ENCODE measurements around the gene ADARB1. TPM values are rescaled to one million over a fixed set of nuclear protein-coding genes. Genes with fewer than 3 reads are reported as not detected.

The ADARB1 gene
- total RNA-seq, 1 experiment from 2014 or later = 5.0 TPM

DNA sequence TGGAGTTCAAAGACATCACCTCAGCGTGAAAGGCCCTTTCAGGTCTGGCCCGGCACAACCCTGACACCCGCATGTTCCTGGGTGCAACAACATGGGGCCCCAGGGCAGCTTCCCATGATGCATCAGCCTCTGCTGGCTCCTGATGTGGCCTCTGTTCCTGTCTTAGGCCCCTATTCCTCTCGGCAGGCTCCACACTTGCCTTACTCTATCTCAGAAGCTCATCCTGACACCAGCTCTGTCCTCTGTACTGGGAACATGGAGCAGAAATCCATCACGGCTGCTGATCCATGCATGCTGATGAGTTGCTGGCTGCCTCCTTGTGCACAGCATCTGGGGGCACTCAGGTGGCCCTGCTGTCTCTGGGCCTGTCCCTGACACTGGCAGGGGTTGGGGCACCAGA lies 74.6 kb downstream of the ADARB1 start:
- no peak for DNase-seq (ENCODE audit: low read depth)

DNA sequence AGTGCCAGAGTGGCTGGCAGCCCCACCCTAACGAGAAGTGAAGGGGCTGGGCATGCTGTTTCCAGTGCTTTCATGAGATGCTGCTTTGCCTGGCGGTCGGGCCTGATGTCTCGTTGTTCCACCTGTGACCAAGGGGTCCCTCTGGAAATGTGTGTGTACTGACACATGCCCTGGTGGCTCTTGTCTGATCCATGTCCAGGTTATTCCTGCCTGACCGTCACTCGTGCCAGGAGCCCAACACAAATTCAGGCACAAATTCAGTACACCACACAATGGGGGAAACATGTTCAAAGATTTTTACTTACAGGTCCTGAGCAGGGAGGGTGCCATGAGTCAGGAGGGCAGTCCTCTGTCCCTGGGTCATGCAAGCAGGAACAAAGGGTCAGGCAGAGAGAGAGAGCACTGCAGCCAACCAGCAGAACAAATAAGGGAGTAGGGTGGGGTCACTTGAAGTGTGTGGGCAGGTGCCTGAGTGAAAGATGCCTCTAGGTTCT lies 76.3 kb downstream of the ADARB1 start:
- no peak for DNase-seq (ENCODE audit: low read depth)

- no peak for DNase-seq (ENCODE audit: low read depth)
These were observed 77.2 kb downstream of the ADARB1 start for GRCh38 chr21:45151445-45152160.

- DNase-seq (ENCODE audit: low read depth) = no peak
These were observed 77.9 kb downstream of the ADARB1 start for GRCh38 chr21:45152265-45152746.

DNA sequence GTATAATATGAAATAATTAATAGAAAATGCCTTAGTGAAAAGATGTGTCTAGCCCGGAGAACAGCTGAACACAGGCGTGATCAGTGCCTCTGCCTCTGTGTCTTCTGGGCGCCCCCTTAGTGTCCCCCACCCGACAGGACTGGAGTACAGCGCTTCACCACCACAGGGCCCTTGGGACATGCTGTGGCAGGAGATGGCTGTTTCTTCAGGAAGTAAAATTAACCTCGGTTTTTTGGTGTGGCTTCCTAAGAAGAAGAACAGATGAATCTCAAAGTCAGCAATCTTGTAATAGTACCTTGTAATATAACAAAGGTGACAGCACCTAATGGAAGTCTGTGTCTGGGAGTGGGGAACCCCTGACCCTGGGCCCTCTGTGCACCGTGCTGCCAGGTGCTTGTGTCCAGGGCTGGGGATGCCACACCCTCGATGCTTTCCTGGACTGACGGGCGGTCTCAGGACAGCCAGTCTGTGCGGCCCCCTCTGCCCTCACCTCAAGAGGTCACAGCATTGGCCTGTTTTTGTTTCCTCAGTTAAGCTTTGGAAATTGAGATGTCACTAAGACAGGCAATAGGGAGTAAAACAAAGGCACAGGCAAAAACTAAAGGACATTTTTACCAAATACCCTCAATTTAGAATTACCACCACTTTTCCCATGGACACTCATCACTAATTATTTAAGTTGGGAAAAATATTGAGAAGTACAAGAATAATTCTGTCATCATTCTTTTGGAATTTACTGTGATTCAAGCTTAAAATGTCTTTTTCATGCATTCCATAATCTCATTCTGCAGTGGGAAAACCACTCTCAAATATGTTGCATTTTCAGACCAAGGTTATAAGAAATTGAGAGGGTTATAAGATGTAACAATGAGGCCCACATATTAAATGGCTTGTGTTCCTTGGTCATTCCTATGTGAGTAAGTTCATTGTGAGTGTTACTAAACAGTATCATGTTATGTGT lies 79.3 kb downstream of the ADARB1 start:
- no peak for DNase-seq (ENCODE audit: low read depth)

DNA sequence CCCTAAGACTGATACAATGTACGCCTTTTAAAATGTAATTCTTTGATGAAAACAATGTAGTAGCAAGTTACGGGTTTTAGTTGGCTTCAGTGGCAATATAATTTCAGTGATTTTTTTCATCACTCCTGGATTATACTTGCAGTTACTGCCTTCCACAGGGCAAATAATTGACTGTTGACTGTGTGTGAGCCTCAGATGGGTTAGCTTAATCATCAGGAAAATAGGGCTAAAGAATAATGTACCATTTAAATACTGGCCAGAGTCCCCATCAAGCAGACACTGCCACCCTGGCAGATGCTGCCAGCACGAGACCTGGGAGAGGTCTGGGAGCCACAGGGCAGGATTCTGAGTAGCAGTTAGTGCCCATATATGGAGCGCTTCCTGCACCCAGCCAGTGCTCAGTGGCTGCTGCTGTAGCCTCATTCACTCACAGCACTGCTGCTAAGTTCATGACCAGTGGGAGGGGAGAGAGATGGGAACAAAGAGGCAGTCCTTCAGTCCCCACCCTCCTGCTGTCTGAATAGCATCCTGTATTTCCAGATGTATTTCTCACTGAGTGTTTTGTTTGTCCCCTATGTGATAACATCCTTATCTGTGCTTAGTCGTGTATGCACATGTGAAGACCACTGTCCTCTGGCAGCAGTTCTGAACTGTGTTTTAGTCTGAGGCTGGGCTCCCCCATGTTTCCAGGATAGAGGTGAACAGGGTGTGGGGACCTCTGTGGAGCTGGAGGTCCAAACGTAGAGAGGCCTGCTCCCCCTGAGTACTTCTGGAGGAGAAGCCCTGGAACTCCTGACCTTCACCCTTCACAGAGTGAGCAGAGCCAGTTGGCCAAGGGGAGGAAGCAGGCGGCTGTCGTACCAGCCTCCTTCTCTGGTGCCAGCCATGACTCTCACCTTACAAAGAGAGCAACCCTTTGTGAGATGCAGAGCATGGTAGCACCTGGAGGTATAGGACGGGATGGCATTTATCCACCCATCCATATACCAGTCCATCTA lies 80.4 kb downstream of the ADARB1 start:
- DNase-seq (ENCODE audit: low read depth) = peak; percentile 57

GRCh38 chr21:45155910-45156309 lies 81.5 kb downstream of the ADARB1 start:
- no peak for DNase-seq (ENCODE audit: low read depth)

GRCh38 chr21:45156459-45156858 lies 82.1 kb downstream of the ADARB1 start:
- DNase-seq (ENCODE audit: low read depth) = no peak

DNA sequence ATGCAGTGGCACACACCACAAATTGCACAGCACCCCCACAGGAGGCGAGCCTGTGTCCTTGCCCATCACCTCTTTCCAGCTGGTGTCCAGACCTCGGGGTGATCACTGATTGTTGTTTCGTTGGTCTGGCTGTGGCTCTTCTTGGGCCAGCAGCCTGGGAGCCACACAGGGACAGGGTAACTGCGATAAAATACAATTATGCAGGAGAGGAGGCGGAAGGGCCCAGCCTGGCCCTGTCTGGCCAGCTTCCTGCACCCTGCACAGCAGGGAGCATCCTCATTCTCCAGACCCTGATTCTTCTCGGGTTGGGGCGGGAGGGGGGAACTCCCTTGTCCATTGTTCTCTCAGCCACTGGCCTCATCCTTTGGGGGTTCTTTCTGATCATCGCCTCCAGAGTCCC lies 83.6 kb downstream of the ADARB1 start:
- no peak for DNase-seq (ENCODE audit: low read depth)

GRCh38 chr21:45158491-45159423 lies 84.4 kb downstream of the ADARB1 start:
- no peak for DNase-seq (ENCODE audit: low read depth)

DNA sequence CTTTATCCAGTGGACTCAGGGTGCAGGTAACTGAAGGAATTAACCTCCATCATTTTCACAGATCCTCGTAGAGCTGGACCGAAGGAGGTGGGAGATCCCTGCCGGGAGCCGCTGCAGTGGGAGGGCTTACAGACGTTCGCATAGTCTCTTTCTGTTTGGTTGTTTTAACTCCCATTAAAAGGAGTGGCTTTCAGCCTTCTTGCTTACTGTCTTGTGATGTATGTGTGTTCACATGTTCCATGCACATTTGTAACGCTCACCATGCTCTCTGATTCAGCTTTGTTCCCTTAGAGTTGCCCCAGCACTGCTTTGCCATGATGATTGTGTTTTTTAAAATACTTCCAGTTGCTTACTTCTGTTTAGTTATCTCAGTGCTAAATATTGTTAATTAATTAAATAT lies 85.8 kb downstream of the ADARB1 start:
- DNase-seq (ENCODE audit: low read depth) = no peak

DNA sequence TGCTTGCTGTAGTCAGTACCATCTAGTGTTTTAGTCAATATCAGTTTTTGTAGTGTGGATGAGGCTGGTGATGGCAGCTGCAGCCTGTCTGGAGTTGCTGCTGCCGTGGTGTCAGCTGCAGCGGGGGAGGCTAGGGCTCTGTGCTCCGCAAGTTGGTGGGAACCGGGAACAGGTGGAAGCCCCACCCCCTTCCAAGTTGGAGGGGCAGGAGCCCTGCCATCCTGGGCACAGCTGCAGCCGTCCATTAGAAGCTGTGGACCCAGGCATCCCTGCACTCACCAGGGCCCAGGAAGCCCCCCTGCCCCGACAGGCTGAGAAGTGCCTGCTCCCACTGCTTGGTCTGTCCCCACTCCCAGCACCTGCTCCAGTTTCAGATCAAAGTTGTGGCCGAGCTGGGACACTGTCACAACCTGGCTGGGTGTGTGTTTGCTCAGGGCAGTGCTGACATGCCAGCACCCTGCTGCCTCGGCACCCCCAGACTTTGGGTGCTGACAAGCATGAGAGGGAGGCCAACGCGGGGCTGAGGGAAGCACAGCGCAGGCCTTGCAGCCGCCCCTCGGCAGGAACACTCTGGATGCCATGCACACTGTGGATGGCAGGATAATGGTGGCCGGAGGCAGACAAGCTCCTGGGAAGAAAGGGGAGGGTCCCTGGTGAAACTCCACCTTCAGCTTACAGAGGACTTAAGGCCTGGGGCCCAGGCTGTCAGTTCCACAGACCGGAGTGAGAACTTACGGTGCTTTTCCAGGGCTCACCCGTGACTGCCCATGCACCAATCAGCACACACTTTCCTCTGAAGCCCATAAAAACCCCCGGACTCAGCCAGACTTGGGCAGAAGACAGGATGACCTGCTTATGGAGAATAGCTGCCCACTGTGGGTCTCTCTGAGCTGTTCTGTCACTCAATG lies 86.9 kb downstream of the ADARB1 start:
- no peak for DNase-seq (ENCODE audit: low read depth)

DNA sequence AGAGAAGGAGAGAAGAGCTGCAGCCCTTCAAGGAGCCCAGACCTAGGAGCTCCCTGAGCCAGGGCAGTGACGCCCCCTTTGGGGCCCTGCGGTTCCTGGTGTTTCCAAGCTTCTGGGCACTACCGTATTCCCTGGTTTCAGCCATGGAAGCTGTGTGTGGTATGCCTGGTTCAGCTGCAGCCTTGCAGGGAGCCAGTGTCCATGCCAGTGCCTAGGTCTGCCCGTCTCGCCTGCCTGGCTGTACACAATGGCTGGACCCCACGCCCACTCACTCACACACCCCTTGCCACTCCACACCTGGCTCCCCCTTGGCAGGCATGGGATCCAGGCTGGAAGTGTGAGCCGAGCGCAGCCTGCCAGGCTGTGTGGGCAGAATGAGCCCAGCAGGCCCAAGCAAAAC lies 87.7 kb downstream of the ADARB1 start:
- DNase-seq (ENCODE audit: low read depth) = no peak

GRCh38 chr21:45162809-45163208 lies 88.4 kb downstream of the ADARB1 start:
- no peak for DNase-seq (ENCODE audit: low read depth)

DNA sequence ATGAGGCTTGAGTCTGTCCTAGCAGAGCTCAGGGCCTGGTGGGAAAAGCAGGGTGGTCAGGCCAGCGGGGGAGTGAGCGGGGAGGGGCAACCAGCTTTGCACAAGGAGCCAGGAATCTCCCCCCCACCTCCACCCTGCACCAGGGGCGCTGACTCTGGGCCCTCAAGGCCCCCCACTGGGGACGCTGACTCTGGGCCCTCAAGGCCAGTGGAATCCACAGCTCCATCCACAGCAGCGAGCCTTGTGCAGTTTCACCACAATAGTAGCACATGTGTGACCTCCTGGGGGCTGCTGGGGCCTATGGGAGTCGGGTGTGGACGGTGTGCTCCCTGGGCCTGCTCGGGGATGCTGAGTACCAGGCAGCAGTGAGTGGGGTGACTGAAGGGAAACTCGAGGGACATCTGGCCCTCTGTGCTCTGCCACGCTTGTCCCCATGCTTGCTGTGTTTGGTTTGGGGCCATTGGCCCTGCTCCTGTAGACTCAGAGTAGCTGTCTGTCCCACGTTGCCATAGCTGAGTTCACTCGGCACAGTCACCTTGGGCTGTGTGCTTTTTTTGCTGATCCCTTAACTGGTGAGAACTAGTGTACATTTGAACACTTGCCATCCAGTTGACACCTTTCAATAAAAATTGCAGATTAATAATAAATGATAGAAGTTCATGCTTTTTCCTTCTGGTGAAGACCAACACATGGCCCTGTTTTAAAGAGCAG lies 89.2 kb downstream of the ADARB1 start:
- no peak for DNase-seq (ENCODE audit: low read depth)

DNA sequence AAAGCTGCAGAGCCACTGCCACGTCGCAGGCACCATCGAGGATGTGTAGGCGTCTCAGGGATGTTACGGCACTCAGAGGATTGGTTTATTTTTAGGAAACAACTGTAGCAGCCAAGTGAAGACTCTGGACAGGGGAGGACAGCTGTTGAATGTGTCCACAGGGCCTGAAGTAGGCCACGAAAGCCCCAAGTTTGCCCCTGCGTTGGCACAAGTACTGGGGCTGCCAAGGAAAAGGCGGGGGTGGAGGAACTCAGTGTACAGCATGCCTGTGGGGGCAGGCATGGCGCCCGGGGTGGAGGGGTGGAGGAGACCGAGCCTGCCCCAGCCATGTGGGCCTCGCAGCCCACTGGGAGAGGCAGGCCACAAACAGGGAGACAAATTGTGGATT lies 89.7 kb downstream of the ADARB1 start:
- DNase-seq (ENCODE audit: low read depth) = no peak

- DNase-seq (ENCODE audit: low read depth) = no peak
These were observed 90.5 kb downstream of the ADARB1 start for GRCh38 chr21:45164838-45165237.

DNA sequence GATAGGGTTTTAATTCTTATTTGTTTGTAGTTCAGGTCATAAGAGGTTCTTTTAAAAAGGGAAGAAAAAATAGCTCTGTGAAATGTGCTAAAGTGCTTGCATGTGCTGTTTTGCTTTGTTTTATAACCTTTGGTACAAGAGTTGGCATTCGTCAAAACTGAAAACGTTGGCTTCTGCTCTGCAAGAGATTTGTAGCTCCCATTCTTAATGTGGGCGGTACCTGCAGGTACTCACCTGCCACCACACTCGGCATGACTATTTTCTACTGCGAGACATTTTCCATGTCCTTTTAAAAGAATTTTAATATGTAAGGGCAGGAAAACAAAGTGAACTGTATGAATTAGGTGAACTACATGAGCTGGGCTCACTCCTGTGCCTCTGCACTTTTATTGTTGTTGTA lies 92.6 kb downstream of the ADARB1 start:
- DNase-seq (ENCODE audit: low read depth) = no peak

- peak; percentile 37 for DNase-seq (ENCODE audit: low read depth)
These were observed 93.4 kb downstream of the ADARB1 start for GRCh38 chr21:45167796-45168222.
